Measurements from ENCODE around the gene EYS. TPM values are rescaled to one million over a fixed set of nuclear protein-coding genes. Genes with fewer than 3 reads are reported as not detected.

The EYS gene
- total RNA-seq, 1 experiment from 2014 or later, result not detected

DNA sequence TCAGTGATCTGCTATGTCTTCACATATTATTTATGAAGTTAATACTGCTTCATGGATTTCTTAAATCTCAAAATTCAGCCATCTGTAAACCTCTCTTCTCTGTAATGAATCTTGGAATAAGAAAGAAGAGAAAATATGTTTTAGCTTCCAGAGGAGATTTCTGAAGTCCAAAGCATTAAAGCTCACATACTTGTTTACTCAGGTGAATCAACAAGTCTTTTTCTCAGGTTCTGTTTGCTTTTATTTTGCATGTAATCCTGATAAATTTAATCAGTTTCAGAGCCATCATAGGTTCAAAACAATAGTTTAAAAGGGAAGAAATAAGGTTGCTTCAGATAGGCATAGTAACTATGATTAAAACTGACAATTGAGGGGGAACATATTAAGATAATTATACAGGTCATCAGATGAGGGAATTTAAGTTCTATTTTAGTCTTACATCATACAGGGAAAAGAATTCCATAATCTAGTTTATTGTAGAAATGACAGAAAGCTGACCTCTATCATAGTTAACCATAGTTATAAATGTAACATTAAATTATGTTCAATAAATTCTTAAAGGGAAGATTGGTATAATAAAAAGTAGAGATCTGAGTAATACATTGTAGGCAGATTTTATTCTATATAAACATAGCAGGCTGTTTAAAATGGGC is 716.2 kb downstream of the EYS start:
- DNase-seq (ENCODE audit: low read depth, low spot score) (no peak), ATAC-seq (no peak)
- H3K9ac ChIP-seq (ENCODE audit: low read length), result no peak overlapping the region
- no peak overlapping the region for H3K4me2 ChIP-seq (ENCODE audit: low read length)
- H3K27ac ChIP-seq (ENCODE audit: low read depth, low read length), result no peak overlapping the region
- peaks cover 4 to 7% of the 10 kb centered on the region in 2 experiments; a peak in 2 of 4 replicates for H3K9me3 ChIP-seq (ENCODE audit: control insufficient read depth in 1 of 2, insufficient read depth in 1 of 2, low read depth in 1 of 2, low read length in 2 of 2)
- no peaks in the 10 kb centered on the region for H3K9me2 ChIP-seq (ENCODE audit: insufficient read depth)
- ChIA-PET POLR2A (no interaction called here), CTCF (no interaction called here), RAD21 (ENCODE audit: low non-redundant PET in 1 of 2, low total read pairs in 2 of 2, uncharacterized antibody in 2 of 2, unreplicated experiment in 2 of 2) (no interaction called here)
- H3K4me1 ChIP-seq (ENCODE audit: control insufficient read depth in 1 of 2, insufficient read depth in 2 of 2, low read length in 2 of 2), result no peaks in the 10 kb centered on the region
- TF ChIP-seq POLR2AphosphoS5 (IDR thresholded peaks at IDR 0.05; ENCODE audit: low read depth, low read length) (no peak), CEBPB (IDR thresholded peaks at IDR 0.05; ENCODE audit: low read depth) (no peak), POLR2A (IDR thresholded peaks at IDR 0.05; ENCODE audit: borderline replicate concordance, extremely low read depth, insufficient read depth, insufficient read length) (no peak), FOSL1 (IDR thresholded peaks at IDR 0.05; ENCODE audit: low read depth) (no peak), ZNF274 (IDR thresholded peaks at IDR 0.05; ENCODE audit: low read depth, low read length) (no peak), SP1 (IDR thresholded peaks at IDR 0.05; ENCODE audit: low read depth) (no peak), RAD21 (IDR thresholded peaks at IDR 0.05; ENCODE audit: low read depth) (no peak), CBX3 (IDR thresholded peaks at IDR 0.05; ENCODE audit: low read depth) (no peak)
- TF ChIP-seq, protein P1, sequence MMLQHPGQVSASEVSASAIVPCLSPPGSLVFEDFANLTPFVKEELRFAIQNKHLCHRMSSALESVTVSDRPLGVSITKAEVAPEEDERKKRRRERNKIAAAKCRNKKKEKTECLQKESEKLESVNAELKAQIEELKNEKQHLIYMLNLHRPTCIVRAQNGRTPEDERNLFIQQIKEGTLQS (IDR thresholded peaks at IDR 0.05), result no peak
- intact Hi-C loops (cut with micrococcal nuclease), result no loop called here
- no peaks in the 10 kb centered on the region for H3K36me3 ChIP-seq (ENCODE audit: control insufficient read depth in 1 of 2, insufficient read depth in 2 of 2, low read length in 2 of 2)
- H3K79me2 ChIP-seq (ENCODE audit: insufficient read depth, low read length), result no peaks in the 10 kb centered on the region
- no peak overlapping the region for H2AFZ ChIP-seq (ENCODE audit: low read depth, low read length, poor library complexity, severe bottlenecking)
- no peaks in the 10 kb centered on the region for H3K27me3 ChIP-seq (ENCODE audit: insufficient read depth, low read length)
- no peak overlapping the region for H3K4me3 ChIP-seq (replicated peaks in 1 of 2; ENCODE audit: low read depth in 1 of 2, low read length in 2 of 2)
- no peaks in the 10 kb centered on the region for H4K20me1 ChIP-seq (ENCODE audit: insufficient read depth)
- no TSS peak for BruUV-seq (replicated peaks)

- Histone ChIP-seq H3K4me1 (ENCODE audit: control insufficient read depth in 1 of 2, insufficient read depth in 2 of 2, low read length in 2 of 2) (no peaks in the 10 kb centered on the region), H3K4me2 (ENCODE audit: low read length) (no peak overlapping the region), H3K36me3 (ENCODE audit: control insufficient read depth in 1 of 2, insufficient read depth in 2 of 2, low read length in 2 of 2) (no peaks in the 10 kb centered on the region), H2AFZ (ENCODE audit: low read depth, low read length, poor library complexity, severe bottlenecking) (no peak overlapping the region), H3K9me3 (ENCODE audit: control insufficient read depth in 1 of 2, insufficient read depth in 1 of 2, low read depth in 1 of 2, low read length in 2 of 2) (peaks cover 7 to 13% of the 10 kb centered on the region in 2 experiments; a peak in 1 of 4 replicates), H3K79me2 (ENCODE audit: insufficient read depth, low read length) (no peaks in the 10 kb centered on the region), H3K4me3 (replicated peaks in 1 of 2; ENCODE audit: low read depth in 1 of 2, low read length in 2 of 2) (no peak overlapping the region), H3K27me3 (ENCODE audit: insufficient read depth, low read length) (no peaks in the 10 kb centered on the region), H3K9me2 (ENCODE audit: insufficient read depth) (no peaks in the 10 kb centered on the region), H4K20me1 (ENCODE audit: insufficient read depth) (no peaks in the 10 kb centered on the region), H3K27ac (ENCODE audit: low read depth, low read length) (no peak overlapping the region), H3K9ac (ENCODE audit: low read length) (no peak overlapping the region)
- DNase-seq (ENCODE audit: low read depth, low spot score), result no peak
- ChIA-PET CTCF (no interaction called here), RAD21 (ENCODE audit: low non-redundant PET in 1 of 2, low total read pairs in 2 of 2, uncharacterized antibody in 2 of 2, unreplicated experiment in 2 of 2) (no interaction called here), POLR2A (no interaction called here)
- TF ChIP-seq ZFX (IDR thresholded peaks at IDR 0.05) (no peak), CEBPB (IDR thresholded peaks at IDR 0.05; ENCODE audit: low read depth) (no peak), POLR2AphosphoS5 (IDR thresholded peaks at IDR 0.05; ENCODE audit: low read depth, low read length) (no peak), EZH2phosphoT487 (IDR thresholded peaks at IDR 0.05; ENCODE audit: borderline replicate concordance) (no peak), EGR1 (IDR thresholded peaks at IDR 0.05; ENCODE audit: low read depth) (no peak), RAD21 (IDR thresholded peaks at IDR 0.05; ENCODE audit: low read depth) (no peak)
- no peak for ATAC-seq
- no TSS peak for BruUV-seq (replicated peaks)
- intact Hi-C loops (cut with micrococcal nuclease), result no loop called here
Observed at GRCh38 chr6:64988148-64988547, 718.9 kb downstream of the EYS start.
